HG03097 (cell line): ENCODE results near the gene FNBP1L.

Experiments
- ATAC-seq: cut with Tn5 transposase; IDR thresholded peaks from one replicate; pipeline ENCODE4 v1.9.1; 2021; ENCODE audit not compliant: unreplicated experiment, low FRiP score

The FNBP1L gene

GRCh38 chr1:93603601-93604000, 155.7 kb downstream of the FNBP1L start:
- ATAC-seq, result no peak
